HEK293T (cell line): ENCODE results near the gene CMTM3.

Source experiments
- CTCF ChIA-PET: fragments of 350-600 bp; formaldehyde crosslinking; extraction: SDS; loops from one replicate; lab custom pipeline; 2021; ENCODE audit warnings: antibody characterized with exemption, inconsistent platforms; lab: Yijun Ruan, JAX
- POLR2A ChIA-PET: fragments of 350-600 bp; formaldehyde crosslinking; extraction: SDS; loops from one replicate; lab custom pipeline; 2020; ENCODE audit warnings: antibody characterized with exemption, inconsistent platforms; lab: Yijun Ruan, JAX
- DNase-seq: peaks from one replicate; pipeline ENCODE4 v3.0.0; 2012; ENCODE audit warnings: mixed read lengths; ENCODE audit errors: extremely low spot score
- ARNT ChIP-seq: fragments of 450-650 bp; IDR thresholded peaks from 2 replicates; pipeline ENCODE4 v1.6.1; 2017; ENCODE audit warnings: mild to moderate bottlenecking
- BHLHE40 ChIP-seq: fragments of 450-650 bp; IDR thresholded peaks from 2 replicates; pipeline ENCODE4 v1.6.1; 2016; ENCODE audit warnings: mild to moderate bottlenecking, moderate library complexity, borderline replicate concordance
- CTBP1 ChIP-seq: fragments of 450-650 bp; IDR thresholded peaks from 2 replicates; pipeline ENCODE4 v1.6.1; 2016; ENCODE audit warnings: borderline replicate concordance
- ELF4 ChIP-seq: fragments of 450-650 bp; IDR thresholded peaks from 2 replicates; pipeline ENCODE4 v1.6.1; 2017; ENCODE audit warnings: antibody characterized with exemption
- FOXA1 ChIP-seq: fragments of 450-650 bp; IDR thresholded peaks from 2 replicates; pipeline ENCODE4 v1.6.1; 2016; ENCODE audit warnings: mild to moderate bottlenecking
- FOXK2 ChIP-seq: fragments of 450-650 bp; IDR thresholded peaks from 2 replicates; pipeline ENCODE4 v1.6.1; 2016; ENCODE audit warnings: mild to moderate bottlenecking
- FOXM1 ChIP-seq: fragments of 450-650 bp; IDR thresholded peaks from 2 replicates; pipeline ENCODE4 v1.6.1; 2017; ENCODE audit warnings: mild to moderate bottlenecking, borderline replicate concordance
- HDGF ChIP-seq: fragments of 450-650 bp; IDR thresholded peaks from 2 replicates; pipeline ENCODE4 v1.6.1; 2017; ENCODE audit warnings: antibody characterized with exemption, borderline replicate concordance
- L3MBTL2 ChIP-seq: fragments of 450-650 bp; conservative IDR thresholded peaks from 2 replicates; pipeline ENCODE4 v1.6.1; 2016; ENCODE audit warnings: mild to moderate bottlenecking
- LEF1 ChIP-seq: fragments of 450-650 bp; IDR thresholded peaks from 2 replicates; pipeline ENCODE4 v1.6.1; 2017; ENCODE audit warnings: mild to moderate bottlenecking, borderline replicate concordance
- NFRKB ChIP-seq: fragments of 450-650 bp; IDR thresholded peaks from 2 replicates; pipeline ENCODE4 v1.6.1; 2016; ENCODE audit warnings: mild to moderate bottlenecking, moderate library complexity
- PKNOX1 ChIP-seq: fragments of 450-650 bp; IDR thresholded peaks from 2 replicates; pipeline ENCODE4 v1.6.1; 2016
- SP1 ChIP-seq: fragments of 450-650 bp; IDR thresholded peaks from 2 replicates; pipeline ENCODE4 v1.6.1; 2017
- SUZ12 ChIP-seq: fragments of 450-650 bp; IDR thresholded peaks from 2 replicates; pipeline ENCODE4 v1.6.1; 2016; ENCODE audit warnings: mild to moderate bottlenecking
- TARDBP ChIP-seq: fragments of 450-650 bp; IDR thresholded peaks from 2 replicates; pipeline ENCODE4 v1.6.1; 2016
- ZNF384 ChIP-seq: fragments of 450-650 bp; IDR thresholded peaks from 2 replicates; pipeline ENCODE4 v1.6.1; 2016

Gene CMTM3

GRCh38 chr16:66604376-66605176, at the start of gene CMTM3:
CMTM3 (plus strand) TSS chr16:66604704; CDS start chr16:66604806, 102 bp downstream.
- POLR2A ChIA-PET: interaction anchor here (1.0 to 1.3 kb wide), 3 partner anchors 16 to 53 kb away, joined by 3 to 7 read pairs (median 5); partner anchors contain the start of gene CKLF
- DNase-seq: peak; percentile 82
- CTCF ChIA-PET: interaction anchor here (0.6 kb wide), 2 partner anchors 45 to 721 kb away, joined by 3 read pairs; no protein-coding TSS in a partner anchor

GRCh38 chr16:66560107-66560506, 44.4 kb upstream of the CMTM3 start:
- no peak for TF ChIP-seq ARNT
- no peak for TF ChIP-seq FOXK2
- no peak for TF ChIP-seq TARDBP
- TF ChIP-seq ELF4: no peak
- TF ChIP-seq ZNF384: no peak
- CTCF ChIA-PET: no interaction called here

More at GRCh38 chr16:66604376-66605176, at the start of gene CMTM3:
- no peak for TF ChIP-seq ARNT
- no peak for TF ChIP-seq ELF4
- no peak for TF ChIP-seq L3MBTL2
- no peak for TF ChIP-seq TARDBP
- no peak for TF ChIP-seq LEF1
- no peak for TF ChIP-seq SUZ12
- no peak for TF ChIP-seq BHLHE40
- no peak for TF ChIP-seq HDGF
- no peak for TF ChIP-seq FOXA1
- TF ChIP-seq SP1: no peak
- no peak for TF ChIP-seq FOXK2
- TF ChIP-seq PKNOX1: no peak

GRCh38 chr16:66561381-66562080, 43.0 kb upstream of the CMTM3 start:
- ChIA-PET CTCF (no interaction called here), POLR2A (interaction anchor here (4.5 kb wide), 1 partner anchor 10 kb away, joined by 26 read pairs; the partner anchor contains the start of gene CKLF)
- no peak for DNase-seq
- TF ChIP-seq ARNT (no peak), FOXK2 (no peak), TARDBP (no peak), FOXA1 (no peak), PKNOX1 (no peak), LEF1 (no peak), NFRKB (no peak), L3MBTL2 (no peak), CTBP1 (no peak), ELF4 (no peak), ZNF384 (no peak), SP1 (no peak), FOXM1 (no peak), SUZ12 (no peak), HDGF (no peak), BHLHE40 (no peak)

More at GRCh38 chr16:66560107-66560506, 44.4 kb upstream of the CMTM3 start:
- POLR2A ChIA-PET: no interaction called here
- no peak for DNase-seq

GRCh38 chr16:66562409-66562808, 42.1 kb upstream of the CMTM3 start:
- no peak for DNase-seq
- ChIA-PET POLR2A (interaction anchor here (4.5 kb wide), 1 partner anchor 11 kb away, joined by 26 read pairs; the partner anchor contains the start of gene CKLF), CTCF (interaction anchor here (1.6 kb wide), 1 partner anchor 10 kb away, joined by 5 read pairs; the partner anchor contains the start of gene CKLF)
- TF ChIP-seq CTBP1 (no peak), TARDBP (no peak)

GRCh38 chr16:66562986-66563385, 41.5 kb upstream of the CMTM3 start:
- no peak for TF ChIP-seq NFRKB
- no peak for TF ChIP-seq BHLHE40
- no peak for TF ChIP-seq SUZ12
- TF ChIP-seq ELF4: no peak
- TF ChIP-seq CTBP1: no peak
- TF ChIP-seq ZNF384: no peak
- TF ChIP-seq SP1: no peak
- no peak for TF ChIP-seq L3MBTL2
- no peak for TF ChIP-seq ARNT
- no peak for TF ChIP-seq FOXM1
- no peak for TF ChIP-seq HDGF
- TF ChIP-seq FOXA1: no peak
- TF ChIP-seq PKNOX1: no peak
- no peak for TF ChIP-seq TARDBP
- TF ChIP-seq LEF1: no peak
- TF ChIP-seq FOXK2: no peak
- CTCF ChIA-PET: interaction anchor here (1.0 to 1.6 kb wide), 3 partner anchors 11 to 98 kb away, joined by 3 to 5 read pairs (median 4); partner anchors contain the start of gene CKLF
- DNase-seq: no peak
- POLR2A ChIA-PET: interaction anchor here (2.4 to 4.5 kb wide), 2 partner anchors 11 to 12 kb away, joined by 6 to 26 read pairs; partner anchors contain the start of gene CKLF
